Measurements from ENCODE around the gene SRD5A3. TPM values are rescaled to one million over a fixed set of nuclear protein-coding genes. Genes with fewer than 3 reads are reported as not detected.

Gene SRD5A3
- total and polyA plus RNA-seq, 9 of the 15 experiments (the other 6 are each of a cell fraction or from before 2014, with no cell fraction given): 2.5 to 37.0 (median 13.3) TPM

DNA sequence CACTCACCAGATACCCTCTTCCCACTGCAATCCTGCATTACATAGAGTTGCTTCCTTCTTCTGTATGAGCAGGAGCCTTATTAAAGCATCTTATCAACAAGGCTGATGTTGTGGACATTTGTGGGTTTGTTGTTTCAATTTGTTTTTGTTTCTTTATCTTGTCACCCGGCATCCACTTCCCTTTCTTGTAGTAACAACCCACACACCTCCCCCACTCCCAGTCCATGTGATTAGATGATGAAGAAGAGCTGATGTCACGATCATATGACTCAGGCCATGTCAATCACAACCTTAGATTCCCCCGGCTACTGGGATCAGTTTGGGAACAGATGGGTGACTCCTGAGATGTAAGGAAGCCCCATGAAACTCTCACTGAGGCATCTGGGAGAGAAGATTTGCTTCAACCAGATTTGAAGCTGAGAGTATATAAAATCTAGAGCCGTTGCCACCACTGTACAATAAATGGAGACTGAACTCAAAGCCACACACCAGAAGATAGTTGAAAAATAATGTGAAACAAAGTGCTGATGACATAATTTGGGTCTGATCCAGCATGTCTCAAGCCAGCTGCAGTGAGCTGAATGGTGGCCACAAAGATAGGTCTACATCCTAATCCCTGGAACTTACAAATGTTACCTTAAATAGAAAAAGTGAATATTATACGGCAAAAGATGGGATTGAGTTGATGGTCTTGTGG, 34.1 kb upstream of the SRD5A3 start (continued):
- TF ChIP-seq, protein P1, sequence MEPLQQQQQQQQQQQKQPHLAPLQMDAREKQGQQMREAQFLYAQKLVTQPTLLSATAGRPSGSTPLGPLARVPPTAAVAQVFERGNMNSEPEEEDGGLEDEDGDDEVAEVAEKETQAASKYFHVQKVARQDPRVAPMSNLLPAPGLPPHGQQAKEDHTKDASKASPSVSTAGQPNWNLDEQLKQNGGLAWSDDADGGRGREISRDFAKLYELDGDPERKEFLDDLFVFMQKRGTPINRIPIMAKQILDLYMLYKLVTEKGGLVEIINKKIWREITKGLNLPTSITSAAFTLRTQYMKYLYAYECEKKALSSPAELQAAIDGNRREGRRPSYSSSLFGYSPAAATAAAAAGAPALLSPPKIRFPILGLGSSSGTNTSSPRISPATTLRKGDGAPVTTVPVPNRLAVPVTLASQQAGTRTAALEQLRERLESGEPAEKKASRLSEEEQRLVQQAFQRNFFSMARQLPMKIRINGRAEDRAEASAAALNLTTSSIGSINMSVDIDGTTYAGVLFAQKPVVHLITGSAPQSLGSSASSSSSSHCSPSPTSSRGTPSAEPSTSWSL (CRISPR knock-in tag; IDR thresholded peaks at IDR 0.05; ENCODE audit: borderline replicate concordance): no peak
- TF ChIP-seq ZNF696 (CRISPR knock-in tag; conservative IDR thresholded peaks at IDR 0.05) (no peak), RBFOX2 (IDR thresholded peaks at IDR 0.05; ENCODE audit: low read depth, low read length) (no peak), ZNF3 (CRISPR knock-in tag; IDR thresholded peaks at IDR 0.05) (no peak), ZFP1 (CRISPR knock-in tag; IDR thresholded peaks at IDR 0.05) (no peak), ZC3H4 (CRISPR knock-in tag; IDR thresholded peaks at IDR 0.05; ENCODE audit: borderline replicate concordance) (no peak), CBX3 (IDR thresholded peaks at IDR 0.05; ENCODE audit: borderline replicate concordance in 1 of 2, low read length in 2 of 2) (no peak), NR2C2 (CRISPR knock-in tag; IDR thresholded peaks at IDR 0.05) (no peak), NR2C2 (tag; IDR thresholded peaks at IDR 0.05) (0 out of 2 replicates have a peak, but pooled peaks have one; percentile 6), POU5F1 (IDR thresholded peaks at IDR 0.05; ENCODE audit: borderline replicate concordance, low read depth, low read length, partially characterized antibody) (no peak), XRCC4 (IDR thresholded peaks at IDR 0.05; ENCODE audit: extremely low read depth, insufficient read depth, insufficient read length) (no peak), ZNF140 (CRISPR knock-in tag; IDR thresholded peaks at IDR 0.05) (no peak), PCBP1 (IDR thresholded peaks at IDR 0.05; ENCODE audit: low read depth, low read length, poor library complexity, severe bottlenecking) (no peak), ZNF431 (CRISPR knock-in tag; IDR thresholded peaks at IDR 0.05) (no peak)
- TF ChIP-seq, protein P2, sequence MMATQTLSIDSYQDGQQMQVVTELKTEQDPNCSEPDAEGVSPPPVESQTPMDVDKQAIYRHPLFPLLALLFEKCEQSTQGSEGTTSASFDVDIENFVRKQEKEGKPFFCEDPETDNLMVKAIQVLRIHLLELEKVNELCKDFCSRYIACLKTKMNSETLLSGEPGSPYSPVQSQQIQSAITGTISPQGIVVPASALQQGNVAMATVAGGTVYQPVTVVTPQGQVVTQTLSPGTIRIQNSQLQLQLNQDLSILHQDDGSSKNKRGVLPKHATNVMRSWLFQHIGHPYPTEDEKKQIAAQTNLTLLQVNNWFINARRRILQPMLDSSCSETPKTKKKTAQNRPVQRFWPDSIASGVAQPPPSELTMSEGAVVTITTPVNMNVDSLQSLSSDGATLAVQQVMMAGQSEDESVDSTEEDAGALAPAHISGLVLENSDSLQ (IDR thresholded peaks at IDR 0.05): peak; percentile 96
- TF ChIP-seq, protein P3, sequence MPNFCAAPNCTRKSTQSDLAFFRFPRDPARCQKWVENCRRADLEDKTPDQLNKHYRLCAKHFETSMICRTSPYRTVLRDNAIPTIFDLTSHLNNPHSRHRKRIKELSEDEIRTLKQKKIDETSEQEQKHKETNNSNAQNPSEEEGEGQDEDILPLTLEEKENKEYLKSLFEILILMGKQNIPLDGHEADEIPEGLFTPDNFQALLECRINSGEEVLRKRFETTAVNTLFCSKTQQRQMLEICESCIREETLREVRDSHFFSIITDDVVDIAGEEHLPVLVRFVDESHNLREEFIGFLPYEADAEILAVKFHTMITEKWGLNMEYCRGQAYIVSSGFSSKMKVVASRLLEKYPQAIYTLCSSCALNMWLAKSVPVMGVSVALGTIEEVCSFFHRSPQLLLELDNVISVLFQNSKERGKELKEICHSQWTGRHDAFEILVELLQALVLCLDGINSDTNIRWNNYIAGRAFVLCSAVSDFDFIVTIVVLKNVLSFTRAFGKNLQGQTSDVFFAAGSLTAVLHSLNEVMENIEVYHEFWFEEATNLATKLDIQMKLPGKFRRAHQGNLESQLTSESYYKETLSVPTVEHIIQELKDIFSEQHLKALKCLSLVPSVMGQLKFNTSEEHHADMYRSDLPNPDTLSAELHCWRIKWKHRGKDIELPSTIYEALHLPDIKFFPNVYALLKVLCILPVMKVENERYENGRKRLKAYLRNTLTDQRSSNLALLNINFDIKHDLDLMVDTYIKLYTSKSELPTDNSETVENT (CRISPR knock-in tag; IDR thresholded peaks at IDR 0.05): no peak
- TF ChIP-seq, protein P4, sequence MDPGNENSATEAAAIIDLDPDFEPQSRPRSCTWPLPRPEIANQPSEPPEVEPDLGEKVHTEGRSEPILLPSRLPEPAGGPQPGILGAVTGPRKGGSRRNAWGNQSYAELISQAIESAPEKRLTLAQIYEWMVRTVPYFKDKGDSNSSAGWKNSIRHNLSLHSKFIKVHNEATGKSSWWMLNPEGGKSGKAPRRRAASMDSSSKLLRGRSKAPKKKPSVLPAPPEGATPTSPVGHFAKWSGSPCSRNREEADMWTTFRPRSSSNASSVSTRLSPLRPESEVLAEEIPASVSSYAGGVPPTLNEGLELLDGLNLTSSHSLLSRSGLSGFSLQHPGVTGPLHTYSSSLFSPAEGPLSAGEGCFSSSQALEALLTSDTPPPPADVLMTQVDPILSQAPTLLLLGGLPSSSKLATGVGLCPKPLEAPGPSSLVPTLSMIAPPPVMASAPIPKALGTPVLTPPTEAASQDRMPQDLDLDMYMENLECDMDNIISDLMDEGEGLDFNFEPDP (CRISPR knock-in tag; IDR thresholded peaks at IDR 0.05): no peak
- TF ChIP-seq, protein P5, sequence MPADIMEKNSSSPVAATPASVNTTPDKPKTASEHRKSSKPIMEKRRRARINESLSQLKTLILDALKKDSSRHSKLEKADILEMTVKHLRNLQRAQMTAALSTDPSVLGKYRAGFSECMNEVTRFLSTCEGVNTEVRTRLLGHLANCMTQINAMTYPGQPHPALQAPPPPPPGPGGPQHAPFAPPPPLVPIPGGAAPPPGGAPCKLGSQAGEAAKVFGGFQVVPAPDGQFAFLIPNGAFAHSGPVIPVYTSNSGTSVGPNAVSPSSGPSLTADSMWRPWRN (IDR thresholded peaks at IDR 0.05; ENCODE audit: low read depth): no peak
- TF ChIP-seq, protein P6, sequence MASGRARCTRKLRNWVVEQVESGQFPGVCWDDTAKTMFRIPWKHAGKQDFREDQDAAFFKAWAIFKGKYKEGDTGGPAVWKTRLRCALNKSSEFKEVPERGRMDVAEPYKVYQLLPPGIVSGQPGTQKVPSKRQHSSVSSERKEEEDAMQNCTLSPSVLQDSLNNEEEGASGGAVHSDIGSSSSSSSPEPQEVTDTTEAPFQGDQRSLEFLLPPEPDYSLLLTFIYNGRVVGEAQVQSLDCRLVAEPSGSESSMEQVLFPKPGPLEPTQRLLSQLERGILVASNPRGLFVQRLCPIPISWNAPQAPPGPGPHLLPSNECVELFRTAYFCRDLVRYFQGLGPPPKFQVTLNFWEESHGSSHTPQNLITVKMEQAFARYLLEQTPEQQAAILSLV (tag; IDR thresholded peaks at IDR 0.05): no peak
